DMS79 treated with DMSO at 0.1 percent for 48 hours (cell line): ENCODE data around the gene VPS11.

Experiments used
- DNase-seq: peaks from one replicate; lab custom pipeline; 2025; lab: John Stamatoyannopoulos, UW

VPS11 gene

DNA sequence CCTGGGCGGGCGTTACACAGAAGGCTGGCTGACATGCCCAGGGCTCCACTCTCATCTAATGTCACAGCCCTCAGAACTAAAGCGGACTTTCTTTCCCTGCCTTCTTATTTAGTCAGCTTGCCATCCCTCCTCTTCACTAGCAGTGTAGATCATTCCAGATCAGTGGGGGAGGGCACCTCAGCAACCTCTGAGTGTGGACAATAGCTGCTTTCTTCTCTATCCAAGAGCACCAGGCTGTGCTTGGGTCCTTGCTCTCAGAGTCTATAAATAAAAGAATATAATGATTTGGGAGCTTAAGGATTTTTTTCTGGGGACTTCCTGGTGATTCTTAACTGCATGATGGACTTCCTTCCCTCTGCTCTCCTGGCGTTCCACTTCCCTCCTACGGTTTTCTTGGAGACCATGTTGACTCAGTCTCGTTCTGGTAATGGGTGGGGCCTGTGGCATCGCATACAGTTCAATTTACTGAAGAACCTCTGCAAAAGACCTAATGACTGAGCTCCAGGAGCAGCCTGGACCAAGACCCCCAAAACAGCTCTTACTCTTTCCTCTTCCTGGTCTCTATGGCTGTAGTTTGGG lies 14.2 kb downstream of the VPS11 start:
- DNase-seq: no peak

DNA sequence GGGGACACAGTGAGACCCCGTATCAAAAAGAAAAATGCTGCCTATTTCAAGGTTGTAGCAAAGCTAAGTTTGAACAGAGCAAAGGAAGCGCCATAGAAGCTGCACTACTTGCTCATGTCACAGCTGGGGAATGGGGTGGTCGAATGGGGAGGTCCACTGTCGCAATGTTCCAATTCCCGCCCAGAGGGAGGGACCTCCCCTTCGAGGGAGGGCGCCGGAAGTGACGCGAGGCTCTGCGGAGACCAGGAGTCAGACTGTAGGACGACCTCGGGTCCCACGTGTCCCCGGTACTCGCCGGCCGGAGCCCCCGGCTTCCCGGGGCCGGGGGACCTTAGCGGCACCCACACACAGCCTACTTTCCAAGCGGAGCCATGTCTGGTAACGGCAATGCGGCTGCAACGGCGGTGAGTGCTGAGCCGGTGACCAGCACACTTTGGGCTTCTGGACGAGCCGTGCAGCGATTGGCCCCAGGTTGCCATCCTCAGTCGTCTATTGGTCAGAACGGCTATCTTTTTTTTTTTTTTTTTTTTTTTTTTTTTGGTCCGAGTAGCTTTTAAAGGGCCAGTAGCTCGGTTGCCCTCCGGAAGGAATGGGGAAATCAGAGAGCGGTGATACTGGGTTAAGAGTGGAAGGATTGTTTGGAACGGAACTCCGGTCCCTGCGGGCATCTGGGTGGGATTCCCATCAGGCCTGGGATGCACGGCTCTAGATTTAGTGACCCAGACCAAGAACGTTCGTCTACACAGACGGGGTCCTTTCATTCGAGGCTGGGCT lies 17.2 kb downstream of the VPS11 start, which contains the start of gene HMBS:
Gene HMBS (plus strand): TSS at position 219 of the 774 bp plus-strand sequence. CDS start 153 bp downstream, at position 372.
- DNase-seq: peak; percentile 98

- DNase-seq: no peak
These were observed 17.8 kb downstream of the VPS11 start for GRCh38 chr11:119085437-119085847.

GRCh38 chr11:119087123-119087522 lies 19.5 kb downstream of the VPS11 start:
- DNase-seq: no peak

GRCh38 chr11:119087747-119088241 lies 20.2 kb downstream of the VPS11 start:
- no peak for DNase-seq

GRCh38 chr11:119088406-119088805 lies 20.8 kb downstream of the VPS11 start:
- DNase-seq: no peak

- peak; percentile 21 for DNase-seq
These were observed 21.7 kb downstream of the VPS11 start for GRCh38 chr11:119089319-119089718.

- DNase-seq: no peak
These were observed 23.6 kb downstream of the VPS11 start for GRCh38 chr11:119091178-119091577.

DNA sequence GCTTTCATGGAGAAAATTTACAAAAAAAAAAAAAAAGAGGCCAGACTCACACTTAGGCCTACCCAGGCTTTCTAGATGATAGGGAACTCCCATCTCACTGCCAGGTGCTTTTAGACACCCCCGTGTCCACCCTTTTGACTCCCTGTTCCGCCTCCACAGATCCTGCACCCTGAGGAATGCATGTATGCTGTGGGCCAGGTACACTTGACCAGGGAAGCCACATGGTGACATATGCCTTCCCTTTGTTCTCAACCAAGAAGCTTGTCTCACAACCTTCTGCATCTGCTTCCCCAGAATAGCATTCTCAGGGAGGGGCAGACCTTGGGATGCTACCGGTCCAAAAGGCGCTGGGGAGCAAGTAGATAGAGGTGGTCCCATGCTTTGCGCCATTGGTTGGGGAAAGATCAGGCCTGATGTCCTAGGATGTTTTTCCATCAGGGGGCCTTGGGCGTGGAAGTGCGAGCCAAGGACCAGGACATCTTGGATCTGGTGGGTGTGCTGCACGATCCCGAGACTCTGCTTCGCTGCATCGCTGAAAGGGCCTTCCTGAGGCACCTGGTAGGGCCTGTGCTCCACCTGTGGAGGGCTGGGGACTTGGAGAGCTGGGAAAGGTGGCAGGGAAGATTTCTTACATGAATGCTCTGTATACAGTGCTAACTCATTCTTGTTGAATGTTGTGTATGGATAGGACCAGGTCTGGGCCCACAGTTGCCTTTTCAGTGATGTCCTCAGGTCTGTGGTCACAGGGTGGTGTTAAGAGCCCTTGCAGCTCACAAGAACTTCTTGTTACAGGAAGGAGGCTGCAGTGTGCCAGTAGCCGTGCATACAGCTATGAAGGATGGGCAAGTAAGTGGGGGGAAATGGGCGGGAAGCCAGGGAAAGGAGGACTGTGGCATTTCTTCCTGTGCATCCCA lies 24.6 kb downstream of the VPS11 start:
- DNase-seq: peak; percentile 59

- peak; percentile 18 for DNase-seq
These were observed 25.5 kb downstream of the VPS11 start for GRCh38 chr11:119092880-119093842.

DNA sequence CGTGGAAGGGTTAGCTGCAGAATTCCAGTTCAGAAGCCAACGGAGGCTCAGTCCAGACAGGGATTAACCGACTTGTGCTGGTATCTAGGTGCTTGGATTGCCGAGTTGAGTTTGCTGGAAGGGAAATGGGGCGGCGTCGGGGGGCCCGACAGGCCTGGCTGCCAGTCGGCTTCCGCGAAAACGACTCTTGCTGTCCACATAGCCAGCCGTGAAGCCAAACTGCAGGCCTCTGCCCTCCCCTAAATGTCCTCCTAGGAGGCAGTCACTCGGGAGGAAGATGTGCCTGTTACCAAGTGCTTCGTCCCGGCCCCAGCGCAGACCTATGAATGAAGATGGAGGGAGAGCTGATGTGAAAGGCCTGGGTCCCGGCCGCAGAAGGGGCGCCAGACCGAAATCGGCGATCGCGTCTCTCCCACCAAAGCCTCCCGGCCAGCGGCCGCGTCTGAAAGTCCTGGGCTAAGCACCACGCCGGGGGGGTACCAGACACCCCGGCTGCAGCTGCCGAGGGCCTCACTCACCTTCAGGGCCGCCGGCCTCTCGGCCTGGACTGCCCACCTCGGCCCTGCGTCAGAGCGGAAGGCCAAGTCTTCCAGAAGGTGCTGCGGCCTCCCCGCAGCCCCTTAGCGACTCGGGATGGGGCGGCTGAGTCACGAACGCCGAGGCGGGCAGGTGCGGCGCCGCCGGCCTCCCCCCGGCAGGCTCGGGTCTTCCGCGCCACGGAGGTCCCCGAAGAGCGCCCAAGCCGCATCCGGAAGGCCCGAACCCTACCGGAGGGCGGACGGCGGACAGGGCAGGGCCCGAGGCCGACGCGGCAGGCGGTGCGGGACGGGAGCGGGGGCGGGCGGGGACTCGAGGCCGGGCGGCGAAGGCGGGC lies 26.6 kb downstream of the VPS11 start:
- no peak for DNase-seq

- no peak for DNase-seq
These were observed 27.1 kb downstream of the VPS11 start for GRCh38 chr11:119094816-119095065.

DNA sequence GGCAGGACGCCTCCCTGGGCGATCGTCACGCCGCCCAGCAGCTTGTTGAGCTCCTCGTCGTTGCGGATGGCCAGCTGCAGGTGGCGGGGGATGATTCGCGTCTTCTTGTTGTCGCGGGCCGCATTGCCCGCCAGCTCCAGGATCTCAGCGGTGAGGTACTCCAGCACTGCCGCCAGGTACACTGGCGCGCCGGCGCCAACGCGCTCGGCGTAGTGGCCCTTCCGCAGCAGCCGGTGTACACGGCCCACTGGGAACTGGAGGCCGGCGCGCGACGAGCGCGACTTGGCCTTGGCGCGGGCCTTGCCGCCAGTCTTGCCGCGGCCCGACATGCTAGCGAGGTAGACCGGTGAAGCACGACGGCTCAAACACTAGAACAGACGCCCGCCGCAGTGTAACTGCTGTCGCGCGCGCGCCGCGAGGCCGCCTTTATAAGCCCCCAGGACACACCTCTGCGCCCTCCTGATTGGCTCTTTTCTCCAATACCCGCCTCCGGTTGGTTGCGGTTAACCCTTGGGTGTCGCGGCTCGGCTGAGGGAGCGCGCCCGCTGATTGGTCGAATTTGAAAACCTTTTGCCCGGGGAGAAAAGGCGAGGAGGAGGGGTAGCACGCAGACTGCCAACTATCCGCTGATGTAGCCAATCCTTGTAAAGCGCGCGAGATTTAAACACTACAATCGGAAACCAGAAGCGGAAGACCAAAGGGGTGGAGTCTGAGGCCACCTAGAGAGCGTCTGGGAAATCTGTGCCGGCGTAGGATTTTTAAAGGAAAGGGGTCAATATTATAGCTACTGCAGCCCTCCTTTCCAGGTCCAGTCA lies 27.7 kb downstream of the VPS11 start:
- DNase-seq: peak; percentile 100

GRCh38 chr11:119099711-119100110 lies 32.1 kb downstream of the VPS11 start:
- DNase-seq: no peak

- DNase-seq: peak; percentile 15
These were observed 32.8 kb downstream of the VPS11 start for GRCh38 chr11:119100246-119100970.

GRCh38 chr11:119100994-119101758 lies 33.6 kb downstream of the VPS11 start:
- DNase-seq: peak; percentile 35

DNA sequence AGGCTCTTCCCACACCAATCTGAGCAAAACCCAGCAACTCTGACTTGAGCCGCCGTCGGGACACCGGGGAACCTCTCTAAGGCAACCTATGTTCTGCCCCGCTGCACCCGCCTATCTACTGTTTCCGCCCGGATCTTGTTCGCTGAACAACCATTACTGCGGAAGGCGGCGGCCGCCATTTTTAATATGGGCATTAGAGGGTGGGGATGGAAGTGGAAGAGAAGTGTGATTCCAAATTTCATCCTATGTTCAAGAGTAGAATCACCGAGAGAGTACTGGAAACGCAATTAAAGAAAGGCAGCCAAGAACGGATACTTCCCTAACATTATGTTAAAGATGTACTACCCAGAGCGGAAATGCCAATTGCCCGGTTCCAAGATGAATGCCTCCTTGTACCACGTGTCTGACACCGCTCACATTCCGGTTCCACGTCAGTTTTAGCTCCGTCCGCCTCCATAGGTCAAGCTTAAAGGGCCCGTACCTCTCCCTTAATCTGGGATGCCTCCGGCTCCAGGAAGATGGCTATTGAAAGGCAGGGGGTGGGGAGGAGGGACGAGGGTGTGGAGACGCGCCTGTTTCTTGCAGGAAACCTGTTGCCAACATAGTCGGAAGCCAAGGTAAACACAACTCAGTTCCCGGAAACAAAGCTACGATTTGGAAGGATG lies 34.3 kb downstream of the VPS11 start, which contains the start of gene DPAGT1:
Gene DPAGT1 (minus strand): TSS at position 95 of the 665 bp plus-strand sequence. CDS start 198 bp downstream, outside the sequence.
- DNase-seq: peak; percentile 99
